Testis (tissue), 2 donors: ENCODE results near the gene SPEF2.

Experiments
- CTCF ChIP-seq, 3 experiments: fragments of 450-650 bp in 2 of 3; fragments of 200-600 bp in 1 of 3; sonication (generic) in 1 of 3; IDR thresholded peaks; one replicate each; pipeline ENCODE4 v1.5.1; 2016 to 2019; ENCODE audit warnings: antibody characterized with exemption in 3 of 3, mild to moderate bottlenecking in 2 of 3, moderate library complexity in 1 of 3
- POLR2A ChIP-seq: fragments of 450-650 bp; IDR thresholded peaks from one replicate; pipeline ENCODE4 v1.6.1; 2017; ENCODE audit warnings: antibody characterized with exemption, mild to moderate bottlenecking, moderate library complexity

- TF ChIP-seq CTCF (IDR thresholded peaks at IDR 0.05) = no peak
- no peak for TF ChIP-seq POLR2A
Observed at GRCh38 chr5:35853631-35854030, 236.0 kb downstream of the SPEF2 start.
